HG03378 (cell line): ENCODE results near the gene ZC3H7B.
"Not testable (repeated sequence)": the region's sequence is repeated elsewhere in the genome, so short reads cannot be mapped to it uniquely, and the experiment has no call there.

ENCODE experiments used
- ATAC-seq: cut with Tn5 transposase; IDR thresholded peaks from one replicate; pipeline ENCODE4 v1.9.1; 2021; ENCODE audit warnings: mild to moderate bottlenecking, moderate library complexity; ENCODE audit not compliant: unreplicated experiment

Gene ZC3H7B

DNA sequence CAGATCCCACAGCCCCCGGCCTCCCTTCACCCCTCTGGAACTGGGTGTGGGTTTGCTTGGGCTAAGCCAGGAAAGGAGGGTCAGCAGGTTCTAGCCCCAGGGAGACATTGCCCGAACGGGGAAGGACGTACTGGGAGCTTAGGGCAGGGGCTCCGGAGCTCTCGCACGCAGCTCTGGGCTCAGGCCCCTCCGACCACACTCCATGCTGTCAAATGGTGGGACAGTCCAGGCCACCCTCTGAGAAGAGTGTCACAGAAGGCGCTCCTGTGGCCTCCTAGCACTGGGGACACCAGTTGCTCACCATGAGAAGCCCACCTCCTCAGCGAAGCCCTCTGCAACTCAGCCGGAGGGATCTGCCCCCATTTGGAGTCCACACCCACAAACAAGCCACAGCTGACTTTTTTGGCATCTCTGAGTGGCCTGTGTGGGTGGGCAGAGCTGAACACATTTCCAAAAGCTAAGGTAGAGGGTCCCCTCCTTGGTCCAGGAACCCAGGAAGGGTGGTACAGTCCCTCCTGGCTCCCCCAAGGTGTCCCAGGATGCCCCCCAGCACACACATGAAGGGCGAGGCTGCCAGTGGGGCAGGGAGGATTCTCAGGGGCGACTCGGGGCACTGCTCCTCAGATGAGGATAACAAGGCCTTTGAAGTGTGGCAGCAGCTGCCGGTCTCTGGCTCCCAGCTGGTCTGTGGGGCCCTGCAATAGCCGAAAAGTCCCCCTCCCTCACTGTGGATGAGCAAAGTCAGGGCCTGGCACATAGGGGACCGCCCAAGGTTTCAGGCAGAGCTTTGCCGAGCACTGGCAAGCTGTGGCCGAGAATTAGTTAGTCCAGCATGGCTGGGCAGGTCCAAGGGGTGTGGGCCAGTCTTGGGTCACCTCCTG, 67.5 kb downstream of the ZC3H7B start:
- ATAC-seq, result no peak

DNA sequence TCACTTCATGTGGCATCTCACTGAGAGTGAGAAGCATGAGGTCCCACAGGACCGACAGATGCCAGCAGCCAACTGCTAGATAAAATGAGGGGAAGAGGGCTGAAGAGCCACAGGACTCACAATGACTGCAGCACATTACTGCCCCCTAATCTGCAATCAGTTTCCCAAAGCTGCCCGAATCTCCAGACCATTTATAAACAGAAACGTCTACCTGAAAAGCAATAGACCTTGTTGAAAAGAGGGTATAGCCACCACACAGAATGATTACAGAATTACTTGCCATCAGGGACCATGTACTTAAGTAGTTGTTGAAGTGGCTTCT, 68.1 kb downstream of the ZC3H7B start:
- no peak for ATAC-seq

DNA sequence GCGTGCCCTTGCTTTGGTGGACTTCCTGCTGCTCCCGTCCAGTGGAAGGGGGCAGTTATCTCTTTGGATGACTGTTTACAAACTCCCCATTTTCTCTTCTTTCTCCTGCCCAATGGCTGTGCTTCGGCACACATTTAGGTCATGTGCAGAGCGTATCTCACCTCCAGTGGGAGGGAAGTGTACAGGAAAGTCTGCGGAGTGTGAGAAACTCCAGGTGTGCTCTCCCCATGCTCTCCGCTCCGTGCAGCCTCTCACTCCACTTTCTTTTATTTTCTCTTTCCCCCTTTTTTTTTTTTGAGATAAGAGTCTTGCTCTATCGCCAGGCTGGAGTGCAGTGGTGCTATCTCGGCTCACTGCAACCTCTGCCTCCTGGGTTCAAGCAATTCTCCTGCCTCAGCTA, 68.5 kb downstream of the ZC3H7B start:
- no peak for ATAC-seq

DNA sequence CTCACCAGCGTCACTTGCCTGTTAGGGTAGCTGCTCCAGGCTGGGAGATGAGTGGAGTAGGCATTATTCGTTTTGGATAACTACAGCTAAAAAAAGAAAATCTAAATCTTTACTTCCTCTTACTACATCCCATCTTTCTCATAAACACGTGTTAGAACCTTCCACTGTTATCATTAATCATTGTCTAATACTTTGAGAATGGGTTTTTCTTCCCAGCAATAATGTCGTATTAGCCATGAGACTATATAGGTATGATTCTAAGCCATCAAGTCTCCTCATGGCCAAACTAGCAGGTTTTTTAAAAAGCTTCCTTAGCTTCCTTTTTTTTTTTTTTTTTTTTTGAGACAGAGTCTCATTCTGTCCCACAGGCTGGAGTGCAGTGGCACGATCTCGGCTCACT, 76.5 kb downstream of the ZC3H7B start:
- no peak for ATAC-seq

DNA sequence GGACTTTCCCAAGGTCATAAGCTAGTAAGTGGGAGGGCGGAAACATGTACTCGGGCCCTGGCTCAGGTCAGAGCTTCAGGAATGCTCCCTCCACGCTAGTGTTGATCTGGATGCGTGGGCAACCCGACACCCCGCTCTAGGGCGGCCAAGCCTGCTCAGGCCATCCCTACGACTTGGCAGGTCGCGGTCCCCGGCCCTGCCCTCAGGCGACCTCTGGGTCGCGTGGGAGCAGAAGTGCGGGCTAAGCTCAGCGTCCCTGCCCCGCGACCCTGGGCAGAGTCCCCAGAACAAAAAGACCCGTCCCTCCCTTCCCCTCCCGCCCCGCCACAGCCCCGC, 79.6 kb downstream of the ZC3H7B start:
- peak; percentile 21 for ATAC-seq

DNA sequence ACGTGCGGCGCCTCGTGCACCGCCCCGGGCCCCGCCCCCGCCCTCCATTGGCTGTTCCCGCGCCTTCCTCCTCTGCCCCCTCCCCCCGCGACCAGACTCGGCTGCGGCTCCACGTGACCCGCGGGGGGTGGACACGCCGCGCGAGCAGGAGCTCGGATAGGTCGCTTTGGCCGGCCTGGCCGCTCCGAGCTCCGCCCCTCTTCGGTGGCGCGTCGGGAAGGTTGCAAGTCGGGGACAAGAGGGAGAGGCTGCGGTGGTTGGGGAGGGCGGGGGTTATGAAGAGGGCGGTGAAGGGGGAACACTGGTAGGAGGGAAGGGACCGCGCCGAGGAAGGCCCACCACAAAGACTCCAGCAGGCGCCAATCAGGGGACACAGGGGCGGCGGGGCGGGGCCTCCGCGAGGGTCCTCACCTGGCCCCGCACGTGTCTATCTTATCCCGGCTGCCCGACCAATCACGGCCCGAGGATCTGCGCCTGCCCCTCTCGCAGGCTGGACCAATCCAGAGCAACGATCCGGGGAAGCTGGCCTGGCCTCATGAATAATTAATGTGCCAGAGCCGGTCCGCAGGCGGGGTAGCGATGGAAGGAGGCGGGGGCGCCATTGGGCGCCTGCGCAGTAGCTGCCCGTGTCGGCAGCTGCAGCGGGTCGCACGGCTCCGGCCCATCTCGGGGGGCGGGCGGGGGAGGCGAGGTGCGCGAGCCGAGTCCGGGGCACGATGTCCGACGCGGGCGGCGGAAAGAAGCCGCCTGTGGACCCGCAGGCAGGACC, 80.2 kb downstream of the ZC3H7B start, which contains the start of gene TEF:
Gene TEF (plus strand): TSS at position 614 of the 769 bp plus-strand sequence. CDS start 103 bp downstream, at position 717.
- peak; percentile 84 for ATAC-seq

DNA sequence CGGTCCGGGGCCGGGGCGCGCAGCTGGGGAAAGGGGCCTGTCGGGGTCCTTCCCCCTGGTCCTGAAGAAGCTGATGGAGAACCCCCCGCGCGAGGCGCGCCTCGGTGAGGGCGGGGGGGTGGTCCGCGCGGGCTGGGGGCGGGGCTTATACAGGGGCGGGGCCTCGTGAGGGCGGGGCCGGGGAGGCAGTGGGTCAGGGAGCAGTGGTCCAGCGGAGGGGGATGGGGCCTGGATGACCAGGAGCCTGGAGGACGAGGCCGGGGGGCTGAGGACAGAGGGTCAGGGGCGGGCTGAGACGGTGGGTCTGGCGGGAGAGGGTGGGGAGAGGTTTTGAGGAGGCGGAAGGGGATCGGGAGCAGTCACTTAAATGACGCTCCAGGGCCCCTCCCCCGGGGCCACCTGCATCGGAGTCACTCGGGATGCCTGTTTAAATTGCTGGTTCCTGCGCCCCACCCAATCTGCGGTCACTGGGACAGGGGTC, 80.8 kb downstream of the ZC3H7B start:
- no peak for ATAC-seq

DNA sequence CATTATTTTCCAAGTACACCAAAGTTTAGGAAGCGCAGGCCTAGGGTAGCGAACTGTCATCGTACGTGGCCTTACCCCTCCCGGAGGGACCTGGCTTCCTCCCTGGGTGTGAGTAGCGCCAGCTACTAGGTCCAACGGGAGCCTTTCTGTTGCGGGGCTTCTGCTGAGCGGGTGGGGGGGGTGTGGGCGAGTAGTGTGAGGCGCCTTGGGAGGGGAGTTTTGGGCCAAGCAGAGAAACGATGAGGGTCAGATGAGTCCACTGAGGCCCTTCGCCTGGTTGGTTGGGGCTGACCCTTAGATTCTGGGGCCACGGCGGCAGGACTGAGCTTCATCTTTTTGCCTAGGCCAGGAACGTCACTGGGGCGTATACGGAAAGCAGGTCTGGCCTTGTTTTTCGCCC, 81.3 kb downstream of the ZC3H7B start:
- ATAC-seq, result no peak

DNA sequence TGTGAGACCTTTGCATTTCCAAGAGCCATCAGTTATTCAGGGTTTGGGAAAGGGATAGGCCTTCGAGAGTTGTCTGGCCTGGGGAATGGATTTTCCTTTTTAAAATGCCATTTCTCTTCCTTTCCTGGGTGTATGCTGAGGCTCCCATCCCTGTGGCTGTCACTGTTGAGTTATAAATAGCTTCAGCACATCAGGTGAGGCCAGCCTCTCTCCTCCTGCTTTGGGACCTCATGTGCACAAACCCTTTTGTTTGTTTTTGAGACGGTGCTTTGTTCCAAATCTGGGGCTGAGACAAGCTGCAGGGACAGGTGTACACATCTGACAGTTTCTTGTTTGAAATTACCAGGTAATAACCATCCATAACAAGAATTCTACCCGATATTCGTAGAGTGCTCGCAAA, 81.8 kb downstream of the ZC3H7B start:
- no peak for ATAC-seq

DNA sequence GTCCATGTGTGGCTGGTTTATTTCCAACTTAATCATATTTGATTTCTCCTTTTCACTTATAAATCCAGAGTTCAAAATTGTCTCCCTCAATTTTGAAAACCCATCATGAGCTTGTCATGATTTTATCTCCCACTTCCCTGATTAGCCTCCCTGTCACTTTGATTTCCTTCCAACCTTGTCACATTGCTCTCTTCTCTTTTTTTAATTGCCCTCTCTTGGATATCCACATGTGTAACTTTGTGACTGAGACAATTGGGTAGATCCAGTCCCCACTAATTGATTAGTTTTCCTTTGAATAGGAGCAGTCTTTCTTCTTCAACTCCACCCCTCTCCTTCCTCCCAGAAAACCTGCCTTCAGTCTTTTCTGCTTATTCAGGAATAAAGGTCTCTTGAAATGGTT, 82.8 kb downstream of the ZC3H7B start:
- no peak for ATAC-seq

DNA sequence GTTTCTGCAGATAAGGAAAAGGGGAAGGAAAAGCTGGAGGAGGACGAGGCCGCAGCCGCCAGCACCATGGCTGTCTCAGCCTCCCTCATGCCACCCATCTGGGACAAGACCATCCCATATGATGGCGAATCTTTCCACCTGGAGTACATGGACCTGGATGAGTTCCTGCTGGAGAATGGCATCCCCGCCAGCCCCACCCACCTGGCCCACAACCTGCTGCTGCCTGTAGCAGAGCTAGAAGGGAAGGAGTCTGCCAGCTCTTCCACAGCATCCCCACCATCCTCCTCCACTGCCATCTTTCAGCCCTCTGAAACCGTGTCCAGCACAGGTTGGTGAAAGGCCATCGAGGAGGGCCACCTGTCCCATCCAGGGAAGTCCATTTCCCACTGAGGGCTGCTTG, 86.0 kb downstream of the ZC3H7B start:
- ATAC-seq, result no peak

DNA sequence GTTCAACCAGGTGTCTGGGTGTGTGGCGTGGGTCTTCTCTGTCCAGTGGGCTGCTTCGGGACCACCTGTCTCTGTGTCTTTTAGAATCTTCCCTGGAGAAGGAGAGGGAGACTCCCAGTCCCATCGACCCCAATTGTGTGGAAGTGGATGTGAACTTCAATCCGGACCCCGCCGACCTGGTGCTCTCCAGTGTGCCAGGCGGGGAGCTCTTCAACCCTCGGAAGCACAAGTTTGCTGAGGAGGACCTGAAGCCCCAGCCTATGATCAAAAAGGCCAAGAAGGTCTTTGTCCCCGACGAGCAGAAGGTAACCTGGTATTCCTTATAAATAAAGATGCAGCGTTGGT, 92.7 kb downstream of the ZC3H7B start:
- ATAC-seq, result no peak

DNA sequence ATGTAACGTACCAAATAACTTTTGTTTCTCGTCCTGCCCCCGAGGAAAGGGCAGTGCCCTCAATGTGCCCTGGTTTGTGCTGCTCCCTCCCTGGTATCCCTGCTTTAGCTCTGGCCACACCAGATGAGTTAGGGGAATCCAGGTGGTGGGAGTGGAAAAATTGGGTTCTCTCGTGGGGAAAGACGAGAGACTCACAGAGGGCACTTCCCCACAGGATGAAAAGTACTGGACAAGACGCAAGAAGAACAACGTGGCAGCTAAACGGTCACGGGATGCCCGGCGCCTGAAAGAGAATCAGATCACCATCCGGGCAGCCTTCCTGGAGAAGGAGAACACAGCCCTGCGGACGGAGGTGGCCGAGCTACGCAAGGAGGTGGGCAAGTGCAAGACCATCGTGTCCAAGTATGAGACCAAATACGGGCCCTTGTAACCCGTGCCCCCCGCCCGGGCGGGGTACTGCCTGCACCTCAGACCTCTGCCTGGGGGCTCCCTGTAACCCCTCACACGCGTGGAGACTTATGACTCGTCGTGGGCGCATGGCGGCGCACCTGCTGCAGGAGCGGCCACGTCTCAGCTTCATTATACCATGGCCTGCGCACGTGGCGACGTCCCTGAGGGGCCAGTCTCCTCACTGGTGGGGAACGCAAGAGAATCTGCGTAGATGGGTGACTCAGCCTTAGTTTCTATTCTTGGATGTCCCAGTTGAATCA, 94.4 kb downstream of the ZC3H7B start:
- ATAC-seq, result no peak

DNA sequence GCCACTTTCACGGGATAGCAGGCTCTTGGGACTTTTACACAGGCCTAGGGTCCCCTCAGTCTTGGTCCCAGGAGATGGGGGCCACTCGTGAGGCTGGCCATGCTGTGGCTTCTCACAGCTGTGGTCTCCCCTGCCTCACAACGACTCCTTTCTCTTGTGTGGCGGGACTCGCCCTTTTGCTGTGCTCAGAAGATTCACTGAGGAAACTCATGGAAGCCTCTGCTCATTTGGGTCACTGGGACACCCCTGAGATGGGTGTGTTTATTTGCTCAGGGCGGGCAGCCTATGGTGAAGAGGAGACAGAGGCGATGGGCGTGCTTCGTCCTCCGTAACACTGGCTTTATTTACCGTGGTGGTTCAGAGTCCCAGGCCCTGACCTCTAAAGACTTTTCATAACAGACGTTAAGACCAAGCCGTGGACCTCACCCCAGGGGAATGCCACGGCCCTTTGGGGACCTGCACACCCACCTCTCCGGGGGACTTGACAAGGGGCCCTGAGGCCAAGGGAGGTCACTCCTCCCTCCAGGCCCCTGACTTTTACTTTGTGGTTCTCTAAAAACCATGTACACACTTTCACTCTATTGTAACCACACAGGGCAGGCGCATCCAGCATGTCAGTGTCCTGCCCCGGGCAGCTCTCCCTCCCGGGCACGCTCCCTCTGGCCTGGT, 96.0 kb downstream of the ZC3H7B start:
- no peak for ATAC-seq

DNA sequence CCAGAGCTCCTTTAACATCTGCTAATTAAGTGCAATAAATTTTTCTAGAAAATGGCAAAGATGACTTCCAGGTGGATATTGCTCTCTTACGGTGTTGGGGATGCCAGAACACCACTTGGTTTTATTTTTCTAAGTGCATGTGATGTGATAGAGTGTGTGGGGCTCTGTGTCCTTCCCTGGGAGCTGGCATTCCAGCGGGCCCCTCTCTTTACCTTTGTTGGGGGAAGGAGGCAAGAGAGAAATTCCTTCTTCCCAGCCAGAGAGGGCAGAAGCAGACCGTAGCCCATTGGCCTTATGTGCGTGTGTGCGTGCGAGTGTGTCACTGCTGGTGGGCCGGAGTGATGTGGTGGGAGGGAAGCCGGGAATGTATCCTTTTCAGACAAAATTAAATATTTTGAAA, 97.6 kb downstream of the ZC3H7B start:
- ATAC-seq, result no peak

DNA sequence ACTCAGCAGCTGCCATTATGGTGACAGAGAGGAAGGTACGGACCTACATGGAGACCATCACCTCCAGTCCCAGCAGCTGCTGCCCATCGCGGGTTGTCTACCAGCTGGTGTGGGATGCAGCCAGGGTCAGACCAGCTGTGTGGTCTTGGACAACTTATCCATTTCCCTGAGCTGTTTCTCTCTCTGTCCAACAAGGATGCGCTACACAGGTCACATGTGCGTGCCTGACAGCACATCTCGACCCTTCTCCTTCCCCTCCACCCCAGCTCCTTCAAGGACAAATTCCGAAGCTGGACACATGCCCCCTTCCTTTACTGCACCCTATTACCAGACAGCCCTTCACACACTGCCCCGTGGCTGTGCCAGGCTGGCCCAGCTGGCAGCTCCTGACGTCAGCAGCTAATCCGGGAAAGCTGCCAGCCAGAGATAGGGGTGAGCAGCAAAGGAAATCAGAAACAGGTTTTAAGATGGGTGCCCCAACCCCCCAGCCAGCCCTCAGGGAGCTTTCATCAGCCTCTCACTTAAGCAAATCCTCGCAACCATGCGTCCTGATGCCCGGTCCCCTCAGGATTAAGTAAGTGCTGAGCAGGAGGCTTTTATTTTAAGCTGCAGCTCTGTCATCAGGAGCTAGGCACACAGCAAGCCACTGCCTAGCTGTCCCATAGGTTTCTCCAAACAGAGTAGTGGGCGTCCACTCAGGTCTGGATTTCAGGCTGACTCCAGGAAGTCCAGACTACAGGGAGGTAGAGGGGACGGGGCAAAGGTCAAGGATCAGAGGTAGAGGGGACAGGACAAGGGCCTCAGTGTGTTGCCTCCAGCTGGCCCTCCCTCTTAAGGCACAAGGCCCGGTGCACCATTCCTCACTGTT, 100.7 kb downstream of the ZC3H7B start:
- no peak for ATAC-seq

DNA sequence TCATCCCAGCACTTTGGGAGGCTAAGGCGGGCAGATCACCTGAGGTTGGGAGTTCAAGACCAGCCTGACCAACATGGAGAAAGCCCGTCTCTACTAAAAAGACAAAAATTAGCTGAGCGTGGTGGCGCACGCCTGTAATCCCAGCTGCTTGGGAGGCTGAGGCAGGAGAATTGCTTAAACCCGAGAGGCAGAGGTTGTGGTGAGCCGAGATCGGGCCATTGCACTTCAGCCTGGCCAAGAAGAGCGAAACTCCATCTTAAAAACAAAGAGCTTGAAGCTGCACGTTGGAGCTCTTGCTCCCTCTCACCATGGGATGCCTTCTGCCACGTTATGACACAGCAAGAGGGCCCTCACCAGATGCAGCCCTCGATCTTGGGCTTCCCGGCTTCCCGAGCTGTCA, 101.5 kb downstream of the ZC3H7B start:
- ATAC-seq, result not testable (repeated sequence)

DNA sequence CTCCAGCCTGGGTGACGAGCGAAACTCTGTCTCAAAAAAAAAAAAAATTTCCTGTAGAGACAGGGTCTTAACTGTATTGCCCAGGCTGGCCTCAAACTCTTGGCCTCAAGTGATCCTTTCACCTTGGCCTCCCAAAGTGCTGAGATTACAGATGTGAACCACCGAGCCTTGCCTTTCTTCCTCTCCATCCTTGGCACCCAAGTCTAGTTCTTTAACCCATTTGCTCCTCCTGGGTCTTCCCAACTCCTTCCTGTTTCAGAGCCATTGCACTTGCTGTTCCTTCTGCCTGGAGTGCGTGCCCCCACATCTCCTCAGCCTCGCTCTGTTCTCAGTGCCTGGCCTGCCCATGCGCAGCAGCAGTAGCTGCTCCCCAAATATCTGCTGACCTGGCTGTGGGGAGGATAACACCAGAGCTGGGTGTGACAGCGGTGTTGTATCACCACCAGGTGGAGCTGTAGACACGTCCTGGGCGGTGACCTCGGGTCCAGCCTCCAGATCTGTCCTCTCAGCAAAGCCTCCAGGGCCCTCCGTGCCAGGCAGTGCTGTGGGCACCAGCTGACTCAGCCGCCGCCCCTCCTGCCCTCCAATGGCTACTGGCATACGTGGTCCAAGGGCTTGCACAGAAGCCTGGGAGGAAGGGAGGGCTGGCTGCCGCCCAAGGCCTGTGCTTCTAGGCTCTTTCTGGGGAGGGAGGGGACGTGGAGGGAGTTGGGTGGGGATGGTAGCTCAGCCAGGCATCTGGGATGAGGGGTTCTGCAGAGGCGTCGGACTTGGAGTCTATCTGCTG, 102.4 kb downstream of the ZC3H7B start:
- peak; percentile 65 for ATAC-seq

DNA sequence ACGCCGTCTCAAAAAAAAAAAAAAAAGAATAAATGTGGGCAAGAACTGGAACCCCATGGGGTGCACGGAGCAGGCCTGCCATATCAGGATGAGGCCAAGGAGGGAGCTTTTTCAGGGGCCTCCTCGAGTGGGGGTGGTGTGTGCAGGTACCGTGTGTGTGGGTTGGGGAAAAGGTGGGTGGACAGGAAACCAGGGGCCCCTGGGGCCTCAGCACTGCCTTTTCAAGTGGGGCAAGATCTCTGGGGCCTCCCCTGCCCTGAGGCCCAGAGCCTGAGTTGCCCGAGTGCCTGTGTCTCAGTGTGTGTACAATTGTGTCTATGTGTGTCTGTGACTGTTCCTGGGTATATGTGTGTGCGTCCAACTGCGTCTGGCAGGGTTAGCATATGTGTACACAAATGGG, 104.3 kb downstream of the ZC3H7B start:
- ATAC-seq, result no peak
